ENCODE results near the gene SDHD.
"Not testable (repeated sequence)": the region's sequence is repeated elsewhere in the genome, so short reads cannot be mapped to it uniquely, and the experiment has no call there.

The SDHD gene

GRCh38 chr11:112086422-112087191, at the start of gene SDHD, which contains the start of gene TIMM8B:
SDHD (plus strand) TSS chr11:112086873; CDS start chr11:112086908, 35 bp downstream.
TIMM8B (minus strand) TSS chr11:112086756; CDS start chr11:112086723, 33 bp downstream.
- DNase-seq = peak; percentile 98

GRCh38 chr11:112037527-112037926, 49.1 kb upstream of the SDHD start:
- DNase-seq = no peak

GRCh38 chr11:112042161-112042960, 44.3 kb upstream of the SDHD start:
- no peak for DNase-seq

- no peak for DNase-seq
Observed at GRCh38 chr11:112042961-112043304, 43.7 kb upstream of the SDHD start.

GRCh38 chr11:112044961-112045360, 41.7 kb upstream of the SDHD start:
- no peak for DNase-seq

GRCh38 chr11:112046647-112047046, 40.0 kb upstream of the SDHD start:
- not testable (repeated sequence) for DNase-seq

GRCh38 chr11:112048256-112048655, 38.4 kb upstream of the SDHD start:
- DNase-seq = not testable (repeated sequence)

- DNase-seq = no peak
Observed at GRCh38 chr11:112049777-112050176, 36.9 kb upstream of the SDHD start.

- DNase-seq = no peak
Observed at GRCh38 chr11:112050721-112051120, 36.0 kb upstream of the SDHD start.

- no peak for DNase-seq
Observed at GRCh38 chr11:112051768-112052167, 34.9 kb upstream of the SDHD start.

GRCh38 chr11:112057170-112057569, 29.5 kb upstream of the SDHD start:
- no peak for DNase-seq

GRCh38 chr11:112058103-112058502, 28.6 kb upstream of the SDHD start:
- DNase-seq = no peak

- no peak for DNase-seq
Observed at GRCh38 chr11:112062923-112063322, 23.8 kb upstream of the SDHD start.

GRCh38 chr11:112073941-112074811, 12.5 kb upstream of the SDHD start, which contains the start of the genes NKAPD1 and PIH1D2:
NKAPD1 (plus strand) TSS chr11:112074299; CDS start chr11:112075575, 1,276 bp downstream.
PIH1D2 (minus strand) TSS chr11:112074017; CDS start chr11:112073174, 843 bp downstream.
- peak; percentile 96 for DNase-seq

GRCh38 chr11:112082729-112083128, 3.9 kb upstream of the SDHD start:
- DNase-seq = no peak

GRCh38 chr11:112085822-112086421, 751 bp upstream of the SDHD start:
- DNase-seq = peak; percentile 47

GRCh38 chr11:112087212-112087611, 539 bp downstream of the SDHD start:
- no peak for DNase-seq

GRCh38 chr11:112095302-112095701, 8.6 kb downstream of the SDHD start:
- not testable (repeated sequence) for DNase-seq

GRCh38 chr11:112096194-112096593, 9.5 kb downstream of the SDHD start:
- DNase-seq = no peak

GRCh38 chr11:112097734-112098528, 11.3 kb downstream of the SDHD start:
- no peak for DNase-seq

- no peak for DNase-seq
Observed at GRCh38 chr11:112100462-112100861, 13.8 kb downstream of the SDHD start.

GRCh38 chr11:112103446-112103845, 16.8 kb downstream of the SDHD start:
- DNase-seq = no peak

Data from NCI-H2171 treated with DMSO at 0.1 percent for 48 hours (cell line).